Fibroblast of gingiva (primary cell): ENCODE measurements around the gene EPHB6.

Source experiments
- DNase-seq: peaks from one replicate; pipeline ENCODE4 v3.0.0-alpha.2; 2011; ENCODE audit warnings: low read depth

EPHB6 gene

GRCh38 chr7:142880876-142881505, 26.1 kb downstream of the EPHB6 start:
- no peak for DNase-seq

GRCh38 chr7:142881586-142882337, 26.9 kb downstream of the EPHB6 start:
- no peak for DNase-seq

- DNase-seq, result no peak
Observed at GRCh38 chr7:142882338-142882678, 27.4 kb downstream of the EPHB6 start.

- DNase-seq, result no peak
Observed at GRCh38 chr7:142883145-142883544, 28.3 kb downstream of the EPHB6 start.

GRCh38 chr7:142883571-142884285, 28.9 kb downstream of the EPHB6 start:
- no peak for DNase-seq

GRCh38 chr7:142884286-142884640, 29.4 kb downstream of the EPHB6 start:
- no peak for DNase-seq

GRCh38 chr7:142885311-142886230, 30.7 kb downstream of the EPHB6 start, which contains the start of gene TRPV6:
TRPV6 (minus strand) TSS chr7:142885745.
- DNase-seq, result no peak

- no peak for DNase-seq
Observed at GRCh38 chr7:142886866-142887265, 32.0 kb downstream of the EPHB6 start.

- no peak for DNase-seq
Observed at GRCh38 chr7:142887282-142888015, 32.6 kb downstream of the EPHB6 start.

GRCh38 chr7:142889816-142890215, 34.9 kb downstream of the EPHB6 start:
- no peak for DNase-seq

- no peak for DNase-seq
Observed at GRCh38 chr7:142890874-142891485, 36.1 kb downstream of the EPHB6 start.

GRCh38 chr7:142891490-142892082, 36.7 kb downstream of the EPHB6 start:
- DNase-seq, result no peak

- no peak for DNase-seq
Observed at GRCh38 chr7:142892951-142893350, 38.1 kb downstream of the EPHB6 start.

GRCh38 chr7:142894112-142894984, 39.5 kb downstream of the EPHB6 start:
- no peak for DNase-seq

GRCh38 chr7:142894985-142895593, 40.2 kb downstream of the EPHB6 start:
- DNase-seq, result no peak

GRCh38 chr7:142896151-142896550, 41.3 kb downstream of the EPHB6 start:
- DNase-seq, result no peak

- DNase-seq, result no peak
Observed at GRCh38 chr7:142896741-142897379, 42.0 kb downstream of the EPHB6 start.

GRCh38 chr7:142897691-142898090, 42.8 kb downstream of the EPHB6 start:
- DNase-seq, result no peak
